Colonic mucosa (tissue), 4 donors: ENCODE results near the gene LY9. TPM values are rescaled to one million over a fixed set of nuclear protein-coding genes. Genes with fewer than 3 reads are reported as not detected.

Experiments
- DNase-seq: peaks from one replicate; pipeline ENCODE4 v3.0.0-alpha.2; 2020
- H3K27ac ChIP-seq: fragments of 200-600 bp; one replicate; pipeline ENCODE4 v1.8.0; 2021
- H3K27me3 ChIP-seq: fragments of 200-600 bp; one replicate; pipeline ENCODE4 v1.8.0; 2021
- H3K36me3 ChIP-seq: fragments of 200-600 bp; one replicate; pipeline ENCODE4 v1.8.0; 2021
- H3K4me1 ChIP-seq: fragments of 200-600 bp; one replicate; pipeline ENCODE4 v1.8.0; 2021; ENCODE audit warnings: mild to moderate bottlenecking
- H3K4me3 ChIP-seq: fragments of 200-600 bp; one replicate; pipeline ENCODE4 v1.8.0; 2021
- H3K9ac ChIP-seq, 2 donors: one replicate each; pipeline ENCODE4 v1.7.0; 2013; ENCODE audit warnings: control low read depth in 2 of 2, low read depth in 2 of 2, low read length in 2 of 2
- H3K9me3 ChIP-seq: fragments of 200-600 bp; one replicate; pipeline ENCODE4 v1.8.0; 2021
- CTCF ChIP-seq: fragments of 200-600 bp; IDR thresholded peaks from one replicate; pipeline ENCODE4 v1.8.0; 2022; ENCODE audit warnings: antibody characterized with exemption, mild to moderate bottlenecking
- intact Hi-C: fragments of 100-400 bp; cut with DNase I; formaldehyde crosslinking; loops from one replicate; pipeline ENCODE4 v1.14.1; 2022
- total RNA-seq, 2 donors: library from RNA; stranded (reverse); fragmentation: NEBNext Ultra II Directional in 1 of 2; extraction: Animal tissue kit (Norgen Biotek cat#: 25700) in 1 of 2; gene quantifications; one replicate each; pipeline ENCODE4 v1.2.1, GENCODE V29; 2021
- donor health status: healthy.
- donor health status: DM: no; HTN: no; CAD: no.
- donor health status: DM: no; HTN: no; CAD: no.

LY9 gene
- total RNA-seq, 2 donors from 2014 or later, result 1.2 to 2.7 TPM

GRCh38 chr1:160806109-160806665, 10.2 kb downstream of the LY9 start:
- intact Hi-C loops, result no loop called here
- H3K27me3 ChIP-seq, result no peaks in the 10 kb centered on the region
- TF ChIP-seq CTCF, result no peak
- H3K27ac ChIP-seq, result no peak overlapping the region
- no peak overlapping the region for H3K9ac ChIP-seq
- no peaks in the 10 kb centered on the region for H3K4me1 ChIP-seq
- no peaks in the 10 kb centered on the region for H3K36me3 ChIP-seq
- DNase-seq, result no peak
- H3K4me3 ChIP-seq, result no peak overlapping the region
- no peaks in the 10 kb centered on the region for H3K9me3 ChIP-seq

- TF ChIP-seq CTCF, result no peak
- H3K27ac ChIP-seq, result no peak overlapping the region
- H3K36me3 ChIP-seq, result no peaks in the 10 kb centered on the region
- DNase-seq, result no peak
- H3K27me3 ChIP-seq, result no peaks in the 10 kb centered on the region
- H3K4me1 ChIP-seq, result no peaks in the 10 kb centered on the region
- H3K9me3 ChIP-seq, result no peaks in the 10 kb centered on the region
- intact Hi-C loops, result no loop called here
- no peak overlapping the region for H3K4me3 ChIP-seq
- H3K9ac ChIP-seq, result no peak overlapping the region
These were observed 10.8 kb downstream of the LY9 start for GRCh38 chr1:160806784-160807183.

GRCh38 chr1:160807247-160807646, 11.3 kb downstream of the LY9 start:
- no peaks in the 10 kb centered on the region for H3K27me3 ChIP-seq
- no peak for TF ChIP-seq CTCF
- intact Hi-C loops, result no loop called here
- H3K9me3 ChIP-seq, result no peaks in the 10 kb centered on the region
- no peak overlapping the region for H3K9ac ChIP-seq
- no peaks in the 10 kb centered on the region for H3K4me1 ChIP-seq
- no peak overlapping the region for H3K27ac ChIP-seq
- H3K4me3 ChIP-seq, result no peak overlapping the region
- no peaks in the 10 kb centered on the region for H3K36me3 ChIP-seq
- DNase-seq, result no peak

GRCh38 chr1:160807738-160808137, 11.8 kb downstream of the LY9 start:
- H3K4me1 ChIP-seq, result no peaks in the 10 kb centered on the region
- no peaks in the 10 kb centered on the region for H3K9me3 ChIP-seq
- H3K36me3 ChIP-seq, result no peaks in the 10 kb centered on the region
- H3K27me3 ChIP-seq, result no peaks in the 10 kb centered on the region
- H3K9ac ChIP-seq, result no peak overlapping the region
- intact Hi-C loops, result no loop called here
- no peak overlapping the region for H3K4me3 ChIP-seq
- H3K27ac ChIP-seq, result no peak overlapping the region
- no peak for TF ChIP-seq CTCF
- no peak for DNase-seq

GRCh38 chr1:160808289-160808688, 12.3 kb downstream of the LY9 start:
- no peak for TF ChIP-seq CTCF
- Histone ChIP-seq H3K36me3 (no peaks in the 10 kb centered on the region), H3K9ac (no peak overlapping the region), H3K4me3 (no peak overlapping the region), H3K9me3 (no peaks in the 10 kb centered on the region), H3K4me1 (no peaks in the 10 kb centered on the region), H3K27ac (no peak overlapping the region), H3K27me3 (no peaks in the 10 kb centered on the region)
- intact Hi-C loops, result no loop called here
- no peak for DNase-seq
